PFSK-1 (cell line): Measurements from ENCODE around the gene ZYX.

ENCODE experiments used
- POLR2AphosphoS5 ChIP-seq: IDR thresholded peaks from 2 replicates; pipeline ENCODE4 v1.6.1; 2012; ENCODE audit warnings: low read depth, mild to moderate bottlenecking, control low read depth, low read length, moderate library complexity
- SIN3A ChIP-seq: IDR thresholded peaks from 2 replicates; pipeline ENCODE4 v1.6.1; 2012; ENCODE audit warnings: mild to moderate bottlenecking, low read length, moderate library complexity, borderline replicate concordance; ENCODE audit not compliant: insufficient read depth
- TAF1 ChIP-seq: IDR thresholded peaks from 2 replicates; pipeline ENCODE4 v1.6.1; 2012; ENCODE audit warnings: low read length, control low read depth, borderline replicate concordance; ENCODE audit not compliant: insufficient read depth

- TF ChIP-seq POLR2AphosphoS5 (no peak), SIN3A (no peak), TAF1 (no peak)
These were observed 2.5 kb downstream of the ZYX start for GRCh38 chr7:143383642-143383957.
